ENCODE data around the gene NCKAP5.

NCKAP5 gene

GRCh38 chr2:133124446-133124845, 443.8 kb downstream of the NCKAP5 start:
- Histone ChIP-seq H3K79me2 (ENCODE audit: insufficient read depth, low read length) (no peaks in the 10 kb centered on the region), H3K9me3 (ENCODE audit: insufficient read depth, low read length, severe bottlenecking) (no peaks in the 10 kb centered on the region), H3K4me1 (ENCODE audit: insufficient read depth, low read length) (no peaks in the 10 kb centered on the region), H3K4me2 (ENCODE audit: insufficient read depth, low read length) (no peak overlapping the region), H3K27me3 (ENCODE audit: insufficient read depth, low read length, poor library complexity) (no peaks in the 10 kb centered on the region), H4K20me1 (ENCODE audit: insufficient read depth, low read length) (no peaks in the 10 kb centered on the region), H2AFZ (ENCODE audit: low read depth, low read length) (no peak overlapping the region), H3K4me3 (ENCODE audit: low read depth in 1 of 2, low read length in 2 of 2) (no peak overlapping the region), H3K36me3 (ENCODE audit: insufficient read depth, low read length) (no peaks in the 10 kb centered on the region), H3K27ac (ENCODE audit: low read length) (no peak overlapping the region), H3K9ac (ENCODE audit: low read depth, low read length) (no peak overlapping the region)
- TF ChIP-seq CTCF (IDR thresholded peaks at IDR 0.05; ENCODE audit: borderline replicate concordance, extremely low read depth, low read length, poor library complexity, severe bottlenecking) (no peak), EZH2 (IDR thresholded peaks at IDR 0.05; ENCODE audit: borderline replicate concordance, low read depth, low read length, severe bottlenecking) (no peak)
- no peak for DNase-seq
- no peak for ATAC-seq (ENCODE audit: insufficient read depth, low read depth)

GRCh38 chr2:133123904-133124303, 444.4 kb downstream of the NCKAP5 start:
- H3K27ac ChIP-seq (ENCODE audit: low read length), result no peak overlapping the region
- H3K9ac ChIP-seq (ENCODE audit: low read depth, low read length), result no peak overlapping the region
- no peak overlapping the region for H3K4me2 ChIP-seq (ENCODE audit: insufficient read depth, low read length)
- H3K9me3 ChIP-seq (ENCODE audit: insufficient read depth, low read length, severe bottlenecking), result no peaks in the 10 kb centered on the region
- no peaks in the 10 kb centered on the region for H3K79me2 ChIP-seq (ENCODE audit: insufficient read depth, low read length)
- no peak overlapping the region for H3K4me3 ChIP-seq (ENCODE audit: low read depth in 1 of 2, low read length in 2 of 2)
- H3K4me1 ChIP-seq (ENCODE audit: insufficient read depth, low read length), result no peaks in the 10 kb centered on the region
- DNase-seq (no peak), ATAC-seq (ENCODE audit: insufficient read depth, low read depth) (no peak)
- no peaks in the 10 kb centered on the region for H3K27me3 ChIP-seq (ENCODE audit: insufficient read depth, low read length, poor library complexity)
- no peaks in the 10 kb centered on the region for H3K36me3 ChIP-seq (ENCODE audit: insufficient read depth, low read length)
- no peak overlapping the region for H2AFZ ChIP-seq (ENCODE audit: low read depth, low read length)
- no peaks in the 10 kb centered on the region for H4K20me1 ChIP-seq (ENCODE audit: insufficient read depth, low read length)
- no peak for TF ChIP-seq CTCF (IDR thresholded peaks at IDR 0.05; ENCODE audit: borderline replicate concordance, extremely low read depth, low read length, poor library complexity, severe bottlenecking)
- no peak for TF ChIP-seq EZH2 (IDR thresholded peaks at IDR 0.05; ENCODE audit: borderline replicate concordance, low read depth, low read length, severe bottlenecking)

- H3K27ac ChIP-seq (ENCODE audit: low read length), result no peak overlapping the region
- no peaks in the 10 kb centered on the region for H3K27me3 ChIP-seq (ENCODE audit: insufficient read depth, low read length, poor library complexity)
- no peak overlapping the region for H3K4me3 ChIP-seq (ENCODE audit: low read depth in 1 of 2, low read length in 2 of 2)
- TF ChIP-seq CTCF (IDR thresholded peaks at IDR 0.05; ENCODE audit: borderline replicate concordance, extremely low read depth, low read length, poor library complexity, severe bottlenecking) (no peak), EZH2 (IDR thresholded peaks at IDR 0.05; ENCODE audit: borderline replicate concordance, low read depth, low read length, severe bottlenecking) (no peak)
- no peak overlapping the region for H2AFZ ChIP-seq (ENCODE audit: low read depth, low read length)
- H4K20me1 ChIP-seq (ENCODE audit: insufficient read depth, low read length), result no peaks in the 10 kb centered on the region
- H3K4me2 ChIP-seq (ENCODE audit: insufficient read depth, low read length), result no peak overlapping the region
- no peak for ATAC-seq (ENCODE audit: insufficient read depth, low read depth)
- no peak overlapping the region for H3K9ac ChIP-seq (ENCODE audit: low read depth, low read length)
- H3K79me2 ChIP-seq (ENCODE audit: insufficient read depth, low read length), result no peaks in the 10 kb centered on the region
- DNase-seq, result no peak
- no peaks in the 10 kb centered on the region for H3K4me1 ChIP-seq (ENCODE audit: insufficient read depth, low read length)
- no peaks in the 10 kb centered on the region for H3K36me3 ChIP-seq (ENCODE audit: insufficient read depth, low read length)
- no peaks in the 10 kb centered on the region for H3K9me3 ChIP-seq (ENCODE audit: insufficient read depth, low read length, severe bottlenecking)
These were observed 444.9 kb downstream of the NCKAP5 start for GRCh38 chr2:133123393-133123792.

GRCh38 chr2:133122529-133122928, 445.7 kb downstream of the NCKAP5 start:
- ATAC-seq (ENCODE audit: insufficient read depth, low read depth), result no peak
- H2AFZ ChIP-seq (ENCODE audit: low read depth, low read length), result no peak overlapping the region
- H3K9ac ChIP-seq (ENCODE audit: low read depth, low read length), result no peak overlapping the region

More at GRCh38 chr2:133122529-133122928, 445.7 kb downstream of the NCKAP5 start:
- H3K27ac ChIP-seq (ENCODE audit: low read length), result no peak overlapping the region
- TF ChIP-seq EZH2 (IDR thresholded peaks at IDR 0.05; ENCODE audit: borderline replicate concordance, low read depth, low read length, severe bottlenecking) (no peak), CTCF (IDR thresholded peaks at IDR 0.05; ENCODE audit: borderline replicate concordance, extremely low read depth, low read length, poor library complexity, severe bottlenecking) (no peak)
- H3K4me2 ChIP-seq (ENCODE audit: insufficient read depth, low read length), result no peak overlapping the region
- no peak overlapping the region for H3K4me3 ChIP-seq (ENCODE audit: low read depth in 1 of 2, low read length in 2 of 2)
- no peaks in the 10 kb centered on the region for H3K9me3 ChIP-seq (ENCODE audit: insufficient read depth, low read length, severe bottlenecking)
- H4K20me1 ChIP-seq (ENCODE audit: insufficient read depth, low read length), result no peaks in the 10 kb centered on the region
- H3K36me3 ChIP-seq (ENCODE audit: insufficient read depth, low read length), result no peaks in the 10 kb centered on the region
- no peaks in the 10 kb centered on the region for H3K27me3 ChIP-seq (ENCODE audit: insufficient read depth, low read length, poor library complexity)
- no peaks in the 10 kb centered on the region for H3K4me1 ChIP-seq (ENCODE audit: insufficient read depth, low read length)
- no peaks in the 10 kb centered on the region for H3K79me2 ChIP-seq (ENCODE audit: insufficient read depth, low read length)
- no peak for DNase-seq

All from DND-41 (cell line).